RKO (cell line): Measurements from ENCODE around the gene ATXN2.
A peak's percentile ranks its signal among the peaks of the same experiment; 100 is the strongest.
"Not testable (repeated sequence)": the region's sequence is repeated elsewhere in the genome, so short reads cannot be mapped to it uniquely, and the experiment has no call there.

Experiments used
- DNase-seq: peaks from one replicate; pipeline ENCODE4 v3.0.0-alpha.2; 2016; ENCODE audit warnings: low spot score

ATXN2 gene

DNA sequence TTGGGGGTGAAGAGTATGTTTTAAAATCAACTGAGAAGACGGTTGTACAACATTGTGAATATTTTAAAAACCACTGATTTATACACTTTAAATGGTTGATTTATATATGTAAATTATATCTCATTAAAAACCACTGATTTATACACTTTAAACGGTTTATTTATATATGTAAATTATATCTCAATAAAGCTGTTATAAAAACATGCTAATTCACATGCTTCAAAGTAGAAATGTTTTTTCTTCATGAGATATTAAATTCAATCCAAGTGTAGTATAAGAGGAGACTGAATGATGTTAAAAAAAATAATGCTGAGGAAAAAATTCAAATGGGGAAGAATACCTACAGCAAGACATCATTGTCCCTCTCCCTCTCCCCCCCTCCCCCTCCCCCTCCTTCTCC, 92.9 kb downstream of the ATXN2 start:
- no peak for DNase-seq

DNA sequence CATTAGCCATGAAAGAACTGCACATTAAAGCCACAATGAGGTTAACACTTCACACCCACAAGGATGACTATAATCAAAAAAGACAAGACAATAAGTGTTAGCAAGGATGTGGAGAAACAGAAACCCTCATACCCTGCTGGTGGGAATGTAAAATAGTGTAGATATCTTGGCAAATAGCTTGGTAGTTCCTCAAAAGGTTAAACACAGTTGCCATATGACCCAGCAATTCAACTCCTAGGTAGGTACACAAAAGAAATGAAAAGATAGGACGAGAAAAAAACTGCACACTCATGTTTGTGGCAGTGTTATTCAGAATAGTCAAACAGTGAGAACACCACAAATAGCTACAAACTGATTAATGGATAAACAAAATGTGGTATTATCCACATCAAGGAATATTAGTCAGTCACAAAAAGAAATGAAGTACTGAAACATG, 93.5 kb downstream of the ATXN2 start:
- DNase-seq: no peak

DNA sequence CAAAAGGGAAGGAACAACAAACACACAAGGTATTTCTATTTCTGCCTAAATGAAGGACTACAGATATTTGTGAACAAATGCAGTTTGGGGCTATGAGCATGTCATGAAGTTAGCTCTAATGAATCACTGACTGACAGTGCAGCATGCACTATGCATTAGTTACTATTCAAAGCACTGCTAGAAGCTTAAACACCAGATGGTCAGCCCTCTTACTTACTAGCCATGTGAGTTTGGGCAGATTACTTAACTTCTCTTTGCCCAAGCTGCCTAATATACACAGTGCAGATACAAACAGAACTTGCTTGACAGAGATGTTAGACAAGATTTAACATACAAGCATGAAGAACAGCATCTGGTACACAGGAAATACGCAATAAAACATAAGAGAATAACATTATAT, 96.0 kb downstream of the ATXN2 start:
- DNase-seq: peak; percentile 28

DNA sequence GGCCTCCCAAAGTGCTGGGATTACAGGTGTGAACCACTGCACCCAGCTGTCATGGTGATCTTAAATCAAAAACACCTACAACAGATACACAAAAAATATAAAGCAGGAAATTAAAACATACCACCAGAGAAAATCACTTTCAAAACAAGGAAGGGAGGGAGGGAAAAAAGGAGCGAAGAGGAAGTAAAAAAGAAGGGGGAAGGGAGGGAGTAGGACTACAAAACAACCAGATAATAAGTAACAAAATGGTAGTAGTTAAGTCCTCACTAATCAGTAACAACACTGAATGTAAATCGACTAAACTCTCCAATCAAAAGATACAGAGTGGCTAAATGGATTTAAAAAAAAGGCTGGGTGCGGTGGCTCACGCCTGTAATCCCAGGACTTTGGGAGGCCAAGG, 104.4 kb downstream of the ATXN2 start:
- no peak for DNase-seq

DNA sequence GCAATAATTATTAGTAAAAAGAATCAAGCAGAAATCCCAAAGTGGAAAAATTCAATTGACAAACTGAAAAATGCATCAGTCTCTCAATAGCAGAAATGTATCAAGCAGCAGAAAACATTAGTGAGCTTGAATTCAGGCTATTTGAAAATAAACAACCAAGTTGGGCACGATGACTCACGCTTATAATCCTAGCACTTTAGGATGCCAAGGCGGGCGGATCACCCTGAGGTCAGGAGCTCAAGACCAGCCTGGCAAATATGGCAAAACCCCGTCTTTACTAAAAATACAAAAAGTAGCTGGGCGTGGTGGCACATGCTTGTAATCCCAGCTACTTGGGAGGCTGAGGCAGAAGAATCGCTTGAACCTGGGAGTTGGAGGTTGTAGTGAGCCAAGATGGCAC, 106.1 kb downstream of the ATXN2 start:
- DNase-seq: not testable (repeated sequence)

DNA sequence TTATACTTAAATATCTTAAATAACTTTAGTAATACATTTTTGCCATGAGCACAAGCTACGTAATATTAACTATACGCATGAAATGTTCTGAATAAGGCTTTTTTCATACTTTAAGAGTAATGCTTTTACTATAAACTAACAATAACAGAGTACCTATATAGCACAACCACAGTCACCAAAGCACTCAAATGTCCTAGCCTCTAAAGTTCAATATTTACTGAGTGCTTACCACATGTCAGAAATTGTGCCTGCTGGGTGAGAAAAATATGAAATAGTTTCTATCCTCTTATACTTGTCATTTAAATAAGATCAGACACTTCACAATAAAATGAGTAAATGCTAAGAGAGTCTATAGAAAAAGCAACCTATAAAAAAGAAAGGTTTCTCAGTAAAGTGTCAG, 110.3 kb downstream of the ATXN2 start:
- no peak for DNase-seq

DNA sequence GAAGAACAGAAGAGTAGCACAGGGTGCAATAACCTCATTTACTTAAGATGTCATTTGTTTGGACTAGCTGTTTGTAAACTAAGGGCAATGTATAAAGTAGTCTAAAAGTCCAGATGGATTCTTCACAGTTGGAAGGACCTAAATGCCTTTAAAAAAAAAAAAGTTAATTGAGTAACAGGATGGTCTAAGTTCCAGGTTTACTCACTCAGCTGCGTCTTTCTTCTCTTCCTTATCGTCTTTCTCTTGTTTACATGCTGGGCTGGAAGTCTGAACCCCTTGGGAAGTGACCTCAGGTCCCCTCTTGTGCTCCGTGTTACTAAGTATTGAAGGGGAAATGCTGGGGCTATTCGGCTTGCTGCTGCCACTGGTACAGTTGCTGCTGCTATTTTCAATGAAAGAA, 110.8 kb downstream of the ATXN2 start:
- no peak for DNase-seq

DNA sequence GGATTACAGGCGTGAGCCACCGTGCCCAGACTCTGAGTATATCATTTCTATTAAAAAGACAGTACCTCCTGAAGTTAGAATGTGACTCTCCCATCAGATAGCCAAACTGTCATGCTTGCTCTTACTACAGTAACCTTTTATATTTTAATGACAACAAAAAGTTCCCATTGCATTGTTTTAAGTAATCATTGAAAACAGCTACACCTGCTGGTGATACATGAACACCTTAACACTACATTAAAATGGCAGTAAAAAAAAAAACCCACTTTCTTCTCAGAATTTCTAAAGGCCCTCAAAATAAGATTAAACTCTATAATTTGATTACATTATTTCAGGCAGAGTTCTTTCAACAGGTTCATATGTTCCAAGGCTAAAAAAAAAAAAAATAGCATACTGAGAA, 116.7 kb downstream of the ATXN2 start:
- no peak for DNase-seq

- no peak for DNase-seq
Measured at GRCh38 chr12:111471236-111471635, 127.9 kb downstream of the ATXN2 start.

- no peak for DNase-seq
Measured at GRCh38 chr12:111469401-111469800, 129.7 kb downstream of the ATXN2 start.

DNA sequence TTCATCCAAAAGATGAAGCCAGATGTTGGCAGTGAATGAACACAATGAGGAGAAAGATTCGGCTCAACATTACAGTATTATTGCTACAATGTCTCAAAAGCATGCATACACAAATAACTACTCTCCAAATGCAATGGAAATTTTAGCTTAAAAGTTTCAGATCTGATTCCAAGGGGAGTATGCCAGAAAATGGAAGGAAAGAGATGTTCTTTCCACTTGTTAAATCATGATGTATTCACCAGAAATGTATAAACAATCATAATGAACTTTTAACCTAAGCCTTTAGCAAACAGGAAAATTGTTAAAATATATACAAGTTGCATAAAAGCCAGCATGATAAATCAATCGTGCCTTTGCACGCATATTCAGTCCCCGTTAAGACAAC, 131.3 kb downstream of the ATXN2 start:
- DNase-seq: no peak

GRCh38 chr12:111467092-111467856, 131.8 kb downstream of the ATXN2 start:
- DNase-seq: no peak

DNA sequence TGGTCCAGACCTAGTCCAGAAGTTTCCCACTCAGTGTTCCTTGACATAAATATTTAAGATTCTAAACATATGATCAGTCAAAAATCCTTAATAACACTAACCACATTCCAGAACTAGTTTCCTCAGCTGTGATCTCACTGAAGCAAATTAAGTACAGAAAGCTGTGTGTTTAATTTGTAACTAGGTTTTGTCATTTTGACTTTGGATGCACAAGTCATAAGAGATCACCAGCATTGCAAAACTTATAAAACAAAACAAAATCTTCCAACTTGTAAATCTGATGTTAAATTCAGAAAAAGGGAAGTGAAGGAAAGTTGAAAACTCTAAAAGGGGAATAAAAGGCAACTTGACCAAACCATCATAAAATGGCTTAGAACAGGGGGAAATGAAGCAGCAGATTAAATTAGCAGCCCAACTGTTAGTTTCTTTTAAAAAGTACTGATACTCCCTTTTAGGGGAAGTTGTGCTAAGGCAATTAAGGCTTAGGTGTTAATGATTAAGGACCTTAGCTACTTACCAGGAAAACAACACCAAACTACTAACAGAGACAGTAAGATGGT, 136.8 kb downstream of the ATXN2 start:
- DNase-seq: no peak

- DNase-seq: not testable (repeated sequence)
Measured at GRCh38 chr12:111460111-111460510, 139.0 kb downstream of the ATXN2 start.

DNA sequence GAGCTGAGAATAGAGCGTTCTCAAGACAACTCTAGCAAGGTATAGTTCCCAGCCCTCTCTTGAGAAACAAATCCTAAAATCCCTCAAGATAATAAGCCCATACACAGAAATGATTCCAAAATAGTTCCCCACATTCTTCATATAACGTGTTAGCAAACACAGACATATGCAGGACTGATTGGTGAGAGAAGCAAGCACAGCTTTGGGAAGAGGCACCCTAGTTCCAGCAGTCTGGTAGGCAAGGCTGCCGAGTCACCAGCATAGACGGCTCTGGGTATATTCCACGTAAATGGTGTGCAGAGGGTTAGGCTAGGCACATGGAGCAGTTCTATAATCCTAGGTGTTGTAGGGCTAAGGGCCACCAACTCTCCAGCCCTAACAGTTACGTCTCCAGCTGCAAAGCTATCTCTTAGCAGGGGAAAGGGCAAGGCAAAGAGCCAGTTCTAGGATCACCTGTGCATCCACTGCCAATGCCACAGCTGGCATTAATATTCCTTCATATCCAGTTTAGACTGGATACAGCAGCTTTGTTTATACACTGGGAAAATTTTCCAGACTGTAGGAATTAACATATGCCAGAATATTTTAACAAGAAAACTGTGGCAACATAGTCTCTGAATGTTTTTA, 140.5 kb downstream of the ATXN2 start:
- DNase-seq: no peak

- DNase-seq: no peak
Measured at GRCh38 chr12:111457577-111457976, 141.5 kb downstream of the ATXN2 start.

DNA sequence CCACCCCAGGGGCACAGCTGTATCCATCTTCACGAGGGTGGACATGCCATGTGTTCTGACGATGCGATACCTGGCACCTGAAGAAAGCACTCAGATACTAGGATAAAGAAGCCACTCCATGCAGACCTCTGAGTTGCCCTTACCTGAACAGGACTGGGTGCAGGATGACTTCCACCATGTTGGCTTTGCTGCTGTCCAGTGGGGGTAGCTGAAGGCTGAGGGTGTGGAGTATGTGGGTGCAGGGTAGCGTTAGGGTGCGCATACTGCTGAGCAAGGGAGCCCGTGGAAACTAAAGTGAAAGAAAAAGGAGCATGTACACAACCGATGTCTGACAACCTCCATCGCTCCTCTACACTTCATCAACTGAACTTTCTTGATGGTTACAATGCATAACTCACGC, 142.0 kb downstream of the ATXN2 start:
- DNase-seq: no peak

- DNase-seq: no peak
Measured at GRCh38 chr12:111455448-111456320, 143.4 kb downstream of the ATXN2 start.

GRCh38 chr12:111454716-111455447, 144.2 kb downstream of the ATXN2 start:
- DNase-seq: no peak

DNA sequence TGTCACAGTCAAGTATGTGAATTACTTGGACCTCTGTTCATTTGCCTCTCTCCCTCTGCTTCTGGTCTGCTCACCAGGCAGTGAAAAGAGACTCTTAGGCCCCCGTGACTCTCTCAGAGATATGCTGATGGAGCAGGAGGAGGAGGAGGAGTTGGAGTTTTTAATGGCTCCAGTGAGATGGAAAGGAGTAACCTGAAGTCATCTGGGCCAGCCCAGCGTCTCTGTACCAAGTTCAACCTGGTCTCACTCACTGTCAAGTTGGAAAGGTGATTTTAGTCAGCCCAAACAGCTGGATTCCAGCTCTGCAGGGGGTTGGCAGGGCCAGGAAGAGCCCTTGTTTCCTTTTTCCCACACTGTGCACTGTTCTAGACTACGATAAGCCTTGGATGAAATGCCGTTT, 144.8 kb downstream of the ATXN2 start:
- no peak for DNase-seq

- DNase-seq: no peak
Measured at GRCh38 chr12:111453071-111453989, 145.8 kb downstream of the ATXN2 start.
